HepG2 (cell line): Measurements from ENCODE around the gene SIN3A. TPM values are rescaled to one million over a fixed set of nuclear protein-coding genes. Genes with fewer than 3 reads are reported as not detected.

ENCODE experiments used
- ATAC-seq: fragments of 200-7000 bp; cut with Tn5 transposase; 3 replicates; pipeline ENCODE4 v1.9.1; 2020; ENCODE audit warnings: mild to moderate bottlenecking, moderate library complexity
- BruUV-seq: library from RNA; stranded (reverse); fragments of 400-500 nt; replicated peaks from 2 replicates; lab custom pipeline; 2021; lab: Mats Ljungman, UMichigan
- CTCF ChIA-PET: fragments of 300-600 bp; formaldehyde crosslinking; extraction: SDS; loops from one replicate; lab custom pipeline; 2021; ENCODE audit warnings: low total read pairs, inconsistent platforms, low intra/inter-chr PET ratio; lab: Yijun Ruan, JAX
- POLR2A ChIA-PET: fragments of 350-600 bp; sonication (Branson Sonifier 250); formaldehyde crosslinking; loops from one replicate; lab custom pipeline; 2020; ENCODE audit warnings: antibody characterized with exemption, inconsistent platforms; lab: Yijun Ruan, JAX
- DNase-seq: peaks from one replicate; pipeline ENCODE4 v3.0.0-alpha.2; 2015; ENCODE audit warnings: low spot score
- FAIRE-seq: peaks from 3 replicates; lab custom pipeline; 2011; peaks lifted over from hg19 to GRCh38; lab: Jason Lieb, UNC
- H2AFZ ChIP-seq: one replicate; pipeline ENCODE4 v1.6.1; 2011; ENCODE audit warnings: low read length, inconsistent platforms
- H3K27ac ChIP-seq: fragments of 300-600 bp; 3 replicates; pipeline ENCODE4 v1.8.0; 2011; ENCODE audit warnings: mixed run types, mild to moderate bottlenecking, mixed read lengths, low read length, inconsistent platforms; ENCODE audit not compliant: insufficient read depth; ENCODE audit errors: extremely low read length
- H3K27me3 ChIP-seq, 2 experiments: fragments of 200-600 bp in 1 of 2; 2 replicates in 1 of 2; 3 replicates in 1 of 2; pipeline versions ENCODE4 v1.6.0 to v1.8.0; 2011; ENCODE audit warnings: low read length in 2 of 2, mild to moderate bottlenecking in 2 of 2, moderate library complexity in 2 of 2, inconsistent platforms in 1 of 2; ENCODE audit not compliant: insufficient read depth in 2 of 2, control insufficient read depth in 1 of 2
- H3K36me3 ChIP-seq, 2 experiments: fragments of 200-600 bp in 1 of 2; replicated peaks in 1 of 2; 2 replicates in 1 of 2; 3 replicates in 1 of 2; pipeline versions ENCODE4 v1.5.1 to v1.8.0; 2011; ENCODE audit warnings: low read length in 2 of 2, inconsistent platforms in 1 of 2; ENCODE audit not compliant: insufficient read depth in 2 of 2, control insufficient read depth in 1 of 2
- H3K4me1 ChIP-seq: 2 replicates; pipeline ENCODE4 v1.5.1; 2012; ENCODE audit warnings: low read length, inconsistent platforms; ENCODE audit not compliant: insufficient read depth
- H3K4me2 ChIP-seq: 2 replicates; pipeline ENCODE4 v1.6.0; 2011; ENCODE audit warnings: low read depth, low read length, inconsistent platforms
- H3K4me3 ChIP-seq, 3 experiments: fragments of 200-600 bp in 1 of 3; sonication (generic), shearing (Covaris generic) in 1 of 3; replicated peaks in 1 of 3; 2 replicates each; pipeline ENCODE4 v1.5.1; 2011 to 2016; ENCODE audit warnings: low read length in 3 of 3, inconsistent platforms in 2 of 3, low read depth in 2 of 3, mild to moderate bottlenecking in 2 of 3, control low read depth in 1 of 3, mixed read lengths in 1 of 3; ENCODE audit not compliant: insufficient read depth in 1 of 3
- H3K79me2 ChIP-seq: one replicate; pipeline ENCODE4 v1.6.1; 2011; ENCODE audit warnings: low read length, inconsistent platforms; ENCODE audit not compliant: insufficient read depth
- H3K9ac ChIP-seq: 2 replicates; pipeline ENCODE4 v1.6.0; 2011; ENCODE audit warnings: mild to moderate bottlenecking, low read depth, low read length, inconsistent platforms; ENCODE audit not compliant: insufficient read depth
- H3K9me3 ChIP-seq: 2 replicates; pipeline ENCODE4 v1.5.1; 2012; ENCODE audit warnings: mild to moderate bottlenecking, low read length
- H4K20me1 ChIP-seq: 2 replicates; pipeline ENCODE4 v1.6.0; 2011; ENCODE audit warnings: inconsistent platforms, mild to moderate bottlenecking, low read length, moderate library complexity; ENCODE audit not compliant: insufficient read depth
- CAMTA2 ChIP-seq: sonication (generic); formaldehyde crosslinking; IDR thresholded peaks from 2 replicates; pipeline ENCODE4 v1.4.0; 2020; ENCODE audit warnings: mild to moderate bottlenecking, missing genetic modification reagents, borderline replicate concordance
- FIP1L1 ChIP-seq: fragments of 200-400 bp; formaldehyde crosslinking; IDR thresholded peaks from 2 replicates; pipeline ENCODE4 v1.6.1; 2018; ENCODE audit warnings: low read depth, mild to moderate bottlenecking, low read length, moderate library complexity, borderline replicate concordance; ENCODE audit not compliant: insufficient read depth
- HHEX ChIP-seq: IDR thresholded peaks from 2 replicates; pipeline ENCODE4 v1.6.1; 2016; ENCODE audit warnings: control low read depth
- HMGXB4 ChIP-seq, 2 experiments: sonication (generic) in 1 of 2; formaldehyde crosslinking in 1 of 2; IDR thresholded peaks; 2 replicates each; pipeline versions ENCODE4 v1.4.0 to v1.6.1; 2018 to 2020; ENCODE audit warnings: missing genetic modification reagents in 2 of 2, borderline replicate concordance in 1 of 2, low read depth in 1 of 2, mild to moderate bottlenecking in 1 of 2, missing biosample characterization in 1 of 2
- HOXD1 ChIP-seq: sonication (generic); formaldehyde crosslinking; IDR thresholded peaks from 2 replicates; pipeline ENCODE4 v1.5.0; 2020; ENCODE audit warnings: missing genetic modification reagents
- KAT8 ChIP-seq: IDR thresholded peaks from 2 replicates; pipeline ENCODE4 v1.6.1; 2016; ENCODE audit warnings: missing genetic modification reagents, missing compliant biosample characterization
- KLF16 ChIP-seq, 2 experiments: sonication (generic) in 1 of 2; formaldehyde crosslinking in 1 of 2; IDR thresholded peaks; 2 replicates each; pipeline versions ENCODE4 v1.6.1 to v1.8.0; 2016 to 2023; ENCODE audit warnings: missing genetic modification reagents in 2 of 2, missing compliant biosample characterization in 1 of 2
- REL ChIP-seq: sonication (generic); formaldehyde crosslinking; conservative IDR thresholded peaks from 2 replicates; pipeline ENCODE4 v1.8.0; 2022; ENCODE audit warnings: mild to moderate bottlenecking, missing genetic modification reagents, moderate library complexity
- RNF219 ChIP-seq: sonication (generic); formaldehyde crosslinking; IDR thresholded peaks from 2 replicates; pipeline ENCODE4 v1.5.0; 2020; ENCODE audit warnings: mild to moderate bottlenecking, missing genetic modification reagents
- SCMH1 ChIP-seq: sonication (generic); formaldehyde crosslinking; IDR thresholded peaks from 2 replicates; pipeline ENCODE4 v1.9.0; 2021; ENCODE audit warnings: missing genetic modification reagents, mild to moderate bottlenecking, borderline replicate concordance
- ZFAT ChIP-seq: sonication (generic); formaldehyde crosslinking; conservative IDR thresholded peaks from 2 replicates; pipeline ENCODE4 v1.8.1; 2023; ENCODE audit warnings: missing genetic modification reagents, inconsistent platforms
- ZNF331 ChIP-seq: sonication (generic); formaldehyde crosslinking; IDR thresholded peaks from 2 replicates; pipeline ENCODE4 v1.4.0; 2020; ENCODE audit warnings: missing genetic modification reagents
- ZNF550 ChIP-seq: sonication (generic); formaldehyde crosslinking; IDR thresholded peaks from 2 replicates; pipeline ENCODE4 v1.4.0; 2020; ENCODE audit warnings: mild to moderate bottlenecking, missing genetic modification reagents, borderline replicate concordance
- WGBS: methylation state at CpG from one replicate; pipeline ENCODE4 v1.1.6; 2017; ENCODE audit warnings: low lambda C conversion rate; 5-methylcytosine and 5-hydroxymethylcytosine counted together
- in situ Hi-C: cut with HindIII; loops from 2 replicates; pipeline ENCODE4 v1.10.0; 2017; ENCODE audit warnings: low pct_unique_long_range_greater_than_20kb; ENCODE audit not compliant: extremely low pct_ligation_motif_present
- intact Hi-C: fragments of 100-400 bp; cut with micrococcal nuclease; formaldehyde crosslinking; loops from one replicate; pipeline ENCODE4 v1.10.0; 2022; ENCODE audit not compliant: unreplicated experiment
- polyA plus RNA-seq, 8 experiments: library from polyadenylated mRNA; depleted of rRNA in 3 of 8; stranded (reverse) in 7 of 8; unstranded in 1 of 8; fragments of >200 nt; fragmentation: Illumina TruSeq in 4 of 8; extraction: Trizol in 4 of 8; gene quantifications; 2 replicates each; pipeline versions ENCODE4 v1.2.1 to v1.2.3, GENCODE V29; 2011 to 2016; ENCODE audit warnings: low read depth in 4 of 8, missing spikeins in 1 of 8, mixed read lengths in 1 of 8; ENCODE audit not compliant: insufficient read depth in 1 of 8
- total RNA-seq, 5 experiments: library from RNA; depleted of rRNA; stranded (reverse); fragments of >200 nt; fragmentation: Illumina TruSeq; extraction: Trizol; gene quantifications; 2 replicates each; pipeline ENCODE4 v1.2.3, GENCODE V29; 2016; ENCODE audit warnings: low read depth in 1 of 5
- TF ChIP-seq, protein P1 (sequence below), 2 experiments: fragments of 450-650 bp in 1 of 2; sonication (generic) in 1 of 2; formaldehyde crosslinking; IDR thresholded peaks; 2 replicates each; pipeline versions ENCODE4 v1.5.0 to v1.8.0; 2020 to 2022; ENCODE audit warnings: mild to moderate bottlenecking in 1 of 2, missing genetic modification reagents in 1 of 2
- TF ChIP-seq, protein P2 (sequence below): sonication (generic); formaldehyde crosslinking; IDR thresholded peaks from 2 replicates; pipeline ENCODE4 v1.4.0; 2020; ENCODE audit warnings: missing genetic modification reagents, mild to moderate bottlenecking, borderline replicate concordance

SIN3A gene
- total and polyA plus RNA-seq, 2 of the 13 experiments (the other 11 are each of a cell fraction or from before 2014, with no cell fraction given) = 16.1 to 28.1 TPM

- TF ChIP-seq ZFAT (CRISPR knock-in tag) = no peak
- TF ChIP-seq CAMTA2 (CRISPR knock-in tag) = no peak
- TF ChIP-seq SCMH1 (CRISPR knock-in tag) = no peak
- no peak for TF ChIP-seq RNF219 (CRISPR knock-in tag)
- TF ChIP-seq, protein P1, sequence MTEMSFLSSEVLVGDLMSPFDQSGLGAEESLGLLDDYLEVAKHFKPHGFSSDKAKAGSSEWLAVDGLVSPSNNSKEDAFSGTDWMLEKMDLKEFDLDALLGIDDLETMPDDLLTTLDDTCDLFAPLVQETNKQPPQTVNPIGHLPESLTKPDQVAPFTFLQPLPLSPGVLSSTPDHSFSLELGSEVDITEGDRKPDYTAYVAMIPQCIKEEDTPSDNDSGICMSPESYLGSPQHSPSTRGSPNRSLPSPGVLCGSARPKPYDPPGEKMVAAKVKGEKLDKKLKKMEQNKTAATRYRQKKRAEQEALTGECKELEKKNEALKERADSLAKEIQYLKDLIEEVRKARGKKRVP (CRISPR knock-in tag; IDR thresholded peaks at IDR 0.05) = no peak
Observed at GRCh38 chr15:75407083-75407482, 44.4 kb downstream of the SIN3A start (continued).

GRCh38 chr15:75403892-75404291, 47.6 kb downstream of the SIN3A start:
- no peaks in the 10 kb centered on the region for H4K20me1 ChIP-seq
- no peak for DNase-seq
- H3K9ac ChIP-seq = no peak overlapping the region
- no peak overlapping the region for H3K27ac ChIP-seq
- H3K36me3 ChIP-seq = peaks cover 9 to 70% of the 10 kb centered on the region in 2 experiments
- POLR2A ChIA-PET = no interaction called here
- FAIRE-seq = no peak
- no peak overlapping the region for H3K4me2 ChIP-seq
- H3K27me3 ChIP-seq = no peaks in the 10 kb centered on the region
- H3K4me1 ChIP-seq = no peaks in the 10 kb centered on the region
- no peak for ATAC-seq
- in situ Hi-C loops (no loop called here), intact Hi-C loops (no loop called here)
- H2AFZ ChIP-seq = no peak overlapping the region
- H3K4me3 ChIP-seq = no peak overlapping the region
- no peaks in the 10 kb centered on the region for H3K79me2 ChIP-seq
- no TSS peak for BruUV-seq
- WGBS = 100% methylated on average over 2 of the region's 2 CpGs
- CTCF ChIA-PET = no interaction called here
- no peaks in the 10 kb centered on the region for H3K9me3 ChIP-seq
- TF ChIP-seq, protein P2, sequence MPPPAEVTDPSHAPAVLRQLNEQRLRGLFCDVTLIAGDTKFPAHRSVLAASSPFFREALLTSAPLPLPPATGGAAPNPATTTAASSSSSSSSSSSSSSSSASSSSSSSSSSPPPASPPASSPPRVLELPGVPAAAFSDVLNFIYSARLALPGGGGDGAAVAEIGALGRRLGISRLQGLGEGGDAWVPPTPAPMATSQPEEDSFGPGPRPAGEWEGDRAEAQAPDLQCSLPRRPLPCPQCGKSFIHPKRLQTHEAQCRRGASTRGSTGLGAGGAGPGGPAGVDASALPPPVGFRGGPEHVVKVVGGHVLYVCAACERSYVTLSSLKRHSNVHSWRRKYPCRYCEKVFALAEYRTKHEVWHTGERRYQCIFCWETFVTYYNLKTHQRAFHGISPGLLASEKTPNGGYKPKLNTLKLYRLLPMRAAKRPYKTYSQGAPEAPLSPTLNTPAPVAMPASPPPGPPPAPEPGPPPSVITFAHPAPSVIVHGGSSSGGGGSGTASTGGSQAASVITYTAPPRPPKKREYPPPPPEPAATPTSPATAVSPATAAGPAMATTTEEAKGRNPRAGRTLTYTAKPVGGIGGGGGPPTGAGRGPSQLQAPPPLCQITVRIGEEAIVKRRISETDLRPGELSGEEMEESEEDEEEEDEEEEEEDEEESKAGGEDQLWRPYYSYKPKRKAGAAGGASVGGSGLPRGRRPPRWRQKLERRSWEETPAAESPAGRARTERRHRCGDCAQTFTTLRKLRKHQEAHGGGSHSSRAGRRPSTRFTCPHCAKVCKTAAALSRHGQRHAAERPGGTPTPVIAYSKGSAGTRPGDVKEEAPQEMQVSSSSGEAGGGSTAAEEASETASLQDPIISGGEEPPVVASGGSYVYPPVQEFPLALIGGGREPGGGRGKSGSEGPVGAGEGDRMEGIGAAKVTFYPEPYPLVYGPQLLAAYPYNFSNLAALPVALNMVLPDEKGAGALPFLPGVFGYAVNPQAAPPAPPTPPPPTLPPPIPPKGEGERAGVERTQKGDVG (CRISPR knock-in tag) = no peak
- TF ChIP-seq REL (CRISPR knock-in tag) = no peak
- TF ChIP-seq KLF16 (CRISPR knock-in tag; IDR thresholded peaks at IDR 0.05) = no peak
- no peak for TF ChIP-seq HMGXB4 (CRISPR knock-in tag; IDR thresholded peaks at IDR 0.05; ENCODE audit: borderline replicate concordance in 1 of 2, low read depth in 1 of 2)
- no peak for TF ChIP-seq ZNF331
- no peak for TF ChIP-seq HOXD1 (CRISPR knock-in tag)
- TF ChIP-seq ZNF550 = no peak
- no peak for TF ChIP-seq HHEX
- TF ChIP-seq FIP1L1 = no peak
- TF ChIP-seq KAT8 = no peak
